ENCODE results near the gene EXOC3L1. TPM values are rescaled to one million over a fixed set of nuclear protein-coding genes. Genes with fewer than 3 reads are reported as not detected.

The EXOC3L1 gene
- polyA plus RNA-seq, 2 of the 4 experiments (the other 2 are of a cell fraction) = 0.06 TPM; not detected in 1

GRCh38 chr16:67227567-67227921 is 37.6 kb upstream of the EXOC3L1 start:
- no peak for DNase-seq (ENCODE audit: low read depth in 1 of 2, low spot score in 1 of 2)
- POLR2A ChIA-PET = interaction anchor here (1.2 to 3.1 kb wide), 11 partner anchors 9 to 50 kb away, joined by 3 to 30 read pairs (median 6); partner anchors contain the start of genes E2F4, FHOD1 and SLC9A5
- TF ChIP-seq CHD4 (IDR thresholded peaks at IDR 0.05; ENCODE audit: borderline replicate concordance) (no peak), RNF2 (IDR thresholded peaks at IDR 0.05; ENCODE audit: borderline replicate concordance, low read depth) (no peak), CEBPB (IDR thresholded peaks at IDR 0.05) (no peak)
- CTCF ChIA-PET = interaction anchor here (1.2 to 14.1 kb wide), 9 partner anchors 9 to 273 kb away, joined by 3 to 138 read pairs (median 5); partner anchors contain the start of genes FHOD1 and SLC9A5
- H3K27ac ChIP-seq = peak overlapping the region; percentile 89 to 95
- peak overlapping the region; percentile 83 for H3K4me3 ChIP-seq
- no peaks in the 10 kb centered on the region for H3K9me3 ChIP-seq
- no peak for FAIRE-seq
- ATAC-seq = no peak
- peak overlapping the region; percentile 79 for H3K4me2 ChIP-seq
- H3K4me1 ChIP-seq = peaks cover 13% of the 10 kb centered on the region
- WGBS (ENCODE audit: missing lambda C conversion rate) = 12% methylated on average over 7 of the region's 12 CpGs

- no peak for TF ChIP-seq NFE2L2 (conservative IDR thresholded peaks at IDR 0.05; ENCODE audit: low read length)
- peak; percentile 74; the same call in 1 of the 2 replicates for TF ChIP-seq HDAC2 (IDR thresholded peaks at IDR 0.05)
- TF ChIP-seq KDM5A (IDR thresholded peaks at IDR 0.05) = peak; percentile 98
- peak; percentile 36; the same call in 1 of the 3 replicates for TF ChIP-seq CTCF (IDR thresholded peaks at IDR 0.05)
- TF ChIP-seq SREBF2 (IDR thresholded peaks at IDR 0.05) = no peak
- TF ChIP-seq MAX (IDR thresholded peaks at IDR 0.05) = peak; percentile 90
- peak; percentile 76; the same call in 1 of the 2 replicates for TF ChIP-seq MYC (IDR thresholded peaks at IDR 0.05; ENCODE audit: borderline replicate concordance, low read length)
- peak; percentile 26; the same call in 1 of the 2 replicates for TF ChIP-seq HOXB5 (CRISPR knock-in tag; IDR thresholded peaks at IDR 0.05)
- peak; percentile 44; the same call in 1 of the 2 replicates for TF ChIP-seq PBX3 (IDR thresholded peaks at IDR 0.05)
- TF ChIP-seq MAZ (IDR thresholded peaks at IDR 0.05; ENCODE audit: borderline replicate concordance, low read depth, low read length) = peak; percentile 84; the same call in 1 of the 2 replicates
- no peak for TF ChIP-seq USF2 (IDR thresholded peaks at IDR 0.05)
- TF ChIP-seq ESRRA (IDR thresholded peaks at IDR 0.05; ENCODE audit: borderline replicate concordance, low read length) = no peak
- TF ChIP-seq ELK1 (IDR thresholded peaks at IDR 0.05; ENCODE audit: low read depth, low read length) = 0 out of 2 replicates have a peak, but pooled peaks have one; percentile 62
- TF ChIP-seq HOXB13 (CRISPR knock-in tag; IDR thresholded peaks at IDR 0.05; ENCODE audit: low read depth) = no peak
- no peak for TF ChIP-seq RAD21 (conservative IDR thresholded peaks at IDR 0.05 in 1 of 2, IDR thresholded peaks at IDR 0.05 in 1 of 2)
- TF ChIP-seq TFCP2L1 (CRISPR knock-in tag; IDR thresholded peaks at IDR 0.05) = no peak
- peak in 1 of 2 experiments; percentile 31; a peak in 1 of 4 replicates for TF ChIP-seq CEBPB (IDR thresholded peaks at IDR 0.05)
- TF ChIP-seq MAFK (IDR thresholded peaks at IDR 0.05; ENCODE audit: partially characterized antibody) = peak; percentile 23
- peak; percentile 76 to 83; a peak in 4 of 5 replicates for TF ChIP-seq JUN (IDR thresholded peaks at IDR 0.05)
- peak; percentile 53; the same call in 1 of the 2 replicates for TF ChIP-seq GATA3 (IDR thresholded peaks at IDR 0.05; ENCODE audit: borderline replicate concordance)
- TF ChIP-seq REST (IDR thresholded peaks at IDR 0.05) = peak; percentile 20; the same call in 1 of the 2 replicates
- TF ChIP-seq PHF8 (IDR thresholded peaks at IDR 0.05; ENCODE audit: borderline replicate concordance, low read depth) = peak; percentile 73; the same call in 1 of the 2 replicates
- DNase-seq (ENCODE audit: low read depth in 1 of 2, low spot score in 1 of 2) = peak; percentile 92 to 98
- ChIA-PET POLR2A (interaction anchor here (0.7 to 3.1 kb wide), 15 partner anchors 9 to 50 kb away, joined by 3 to 30 read pairs (median 5); partner anchors contain the start of genes E2F4, FHOD1 and SLC9A5), CTCF (interaction anchor here (1.2 to 14.1 kb wide), 10 partner anchors 10 to 273 kb away, joined by 3 to 138 read pairs (median 4); partner anchors contain the start of genes FHOD1 and SLC9A5)
- H3K9me3 ChIP-seq = no peaks in the 10 kb centered on the region
- H3K27ac ChIP-seq = peak within 1 kb of the TSS; percentile 89 to 95
- peak within 1 kb of the TSS; percentile 94 for H3K4me2 ChIP-seq
- FAIRE-seq = peak; percentile 7
- ATAC-seq = peak; percentile 87 to 97
- peaks cover 13% of the 10 kb centered on the region for H3K4me1 ChIP-seq
- 1% methylated on average over 40 of the region's 46 CpGs for WGBS (ENCODE audit: missing lambda C conversion rate)
- peak within 1 kb of the TSS; percentile 83 for H3K4me3 ChIP-seq
Measured at GRCh38 chr16:67226804-67227566, 37.0 kb upstream of the EXOC3L1 start, which contains the start of gene TMEM208. TMEM208 (plus strand) TSS chr16:67227130; CDS start chr16:67227219, 89 bp downstream.

Data from A549 (cell line).